HG02610 (cell line): ENCODE data around the gene KDM8.

Experiments
- ATAC-seq: cut with Tn5 transposase; IDR thresholded peaks from one replicate; pipeline ENCODE4 v1.9.1; 2021; ENCODE audit warnings: mild to moderate bottlenecking, moderate library complexity; ENCODE audit not compliant: unreplicated experiment

The KDM8 gene

DNA sequence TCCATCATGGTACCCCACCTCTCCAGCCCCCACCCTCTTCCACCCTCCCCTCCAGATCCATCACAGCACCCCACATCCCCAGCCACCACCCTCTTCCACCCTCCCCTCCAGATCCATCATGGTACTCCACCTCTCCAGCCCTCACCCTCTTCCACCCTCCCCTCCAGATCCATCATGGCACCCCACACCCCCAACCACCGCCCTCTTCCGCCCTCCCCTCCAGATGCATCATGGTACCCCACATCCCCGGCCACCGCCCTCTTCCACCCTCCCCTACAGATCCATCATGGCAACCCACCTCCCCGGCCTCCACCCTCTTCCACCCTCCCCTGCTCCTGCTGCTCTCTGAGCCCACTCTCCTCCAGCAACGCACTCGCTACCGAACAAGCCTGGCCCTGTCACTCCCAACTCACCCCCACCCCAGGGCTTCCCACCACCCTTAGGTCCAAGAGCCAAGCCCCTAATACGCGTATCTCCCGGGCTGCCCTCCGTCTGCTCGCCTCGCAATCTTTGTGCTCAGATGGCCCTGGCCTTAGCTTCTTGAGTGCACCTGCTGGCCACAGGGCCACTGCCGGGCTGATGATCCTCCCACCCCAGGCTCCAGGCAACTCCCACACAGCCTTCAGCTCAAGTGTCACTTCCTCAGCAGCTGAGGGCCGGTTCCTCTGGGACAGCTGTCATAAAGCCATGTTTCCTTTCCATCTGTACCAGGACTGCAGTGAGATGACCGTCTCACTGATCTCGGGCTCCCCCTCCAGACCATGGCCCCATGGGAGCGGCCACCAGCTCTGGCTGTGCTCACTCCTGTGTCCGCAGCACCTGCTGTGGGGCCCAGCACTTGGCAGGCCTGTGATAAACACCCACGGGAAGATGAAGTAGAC lies 25.5 kb downstream of the KDM8 start:
- ATAC-seq, result no peak

DNA sequence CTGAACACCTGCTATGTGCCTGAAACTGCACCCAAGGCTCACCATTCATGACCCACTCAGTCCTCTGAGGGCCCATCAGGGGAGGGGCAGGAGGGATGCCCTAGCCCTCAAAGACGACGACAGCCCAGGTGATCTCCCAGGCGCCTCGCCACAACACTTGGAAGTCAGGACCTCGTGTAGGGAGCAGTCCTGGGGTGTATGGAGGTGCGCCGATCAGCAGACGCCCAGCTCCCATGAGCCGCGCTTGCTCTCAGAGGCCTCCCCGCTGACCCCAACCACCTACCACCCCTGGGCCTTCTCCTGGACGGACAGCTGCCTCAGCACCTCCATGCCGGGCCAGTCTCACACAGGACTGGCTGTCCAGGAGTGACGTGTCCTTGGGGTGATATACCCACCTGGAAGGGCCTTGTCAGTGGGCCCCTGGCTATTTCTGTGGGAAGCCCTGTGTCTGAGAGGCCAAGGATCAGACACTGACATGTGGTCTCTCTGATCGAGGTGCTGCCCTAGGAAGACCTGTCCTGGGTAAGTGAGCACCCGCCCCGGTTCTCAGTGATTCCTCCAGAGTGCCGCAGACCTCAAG lies 26.7 kb downstream of the KDM8 start:
- ATAC-seq, result no peak

DNA sequence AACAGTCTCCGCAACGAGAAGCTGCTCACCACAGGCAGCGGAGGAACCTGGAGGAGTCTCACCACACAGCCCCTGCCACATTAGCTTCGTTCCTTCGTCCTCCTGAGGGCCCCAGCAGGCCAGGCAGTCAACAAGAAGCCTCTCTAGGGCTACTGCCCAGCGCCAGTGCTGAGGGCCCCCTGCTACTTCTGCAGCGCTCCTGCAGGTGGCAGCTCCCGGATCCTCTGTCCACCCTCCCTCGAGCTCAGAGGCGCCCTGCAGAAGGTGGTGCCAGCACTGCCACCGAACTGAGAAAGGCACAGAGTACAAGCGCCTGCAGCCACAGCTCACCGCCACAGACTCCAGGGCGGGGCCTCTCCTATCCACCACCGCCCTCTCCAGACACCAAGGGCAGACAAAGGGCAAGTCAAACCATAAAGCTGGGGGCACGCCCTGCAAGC lies 27.3 kb downstream of the KDM8 start:
- no peak for ATAC-seq

DNA sequence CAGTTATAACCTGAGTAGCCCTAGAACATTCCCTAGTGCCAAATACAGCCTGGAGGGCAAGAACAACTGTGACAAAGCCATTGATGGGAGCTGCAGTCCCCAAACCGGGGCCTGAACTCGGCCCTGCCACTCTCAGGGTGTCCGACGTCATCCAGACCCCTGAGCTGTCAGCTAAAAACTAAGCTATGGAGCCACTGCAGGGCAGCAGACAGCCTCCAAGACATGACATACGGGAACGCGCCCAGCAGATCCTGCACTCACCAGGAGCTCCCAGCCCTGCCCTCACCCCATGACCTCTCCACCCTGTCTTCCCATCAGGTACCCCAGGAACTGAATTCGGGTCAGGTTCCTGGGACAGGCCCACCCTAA lies 28.4 kb downstream of the KDM8 start:
- peak; percentile 1 for ATAC-seq

DNA sequence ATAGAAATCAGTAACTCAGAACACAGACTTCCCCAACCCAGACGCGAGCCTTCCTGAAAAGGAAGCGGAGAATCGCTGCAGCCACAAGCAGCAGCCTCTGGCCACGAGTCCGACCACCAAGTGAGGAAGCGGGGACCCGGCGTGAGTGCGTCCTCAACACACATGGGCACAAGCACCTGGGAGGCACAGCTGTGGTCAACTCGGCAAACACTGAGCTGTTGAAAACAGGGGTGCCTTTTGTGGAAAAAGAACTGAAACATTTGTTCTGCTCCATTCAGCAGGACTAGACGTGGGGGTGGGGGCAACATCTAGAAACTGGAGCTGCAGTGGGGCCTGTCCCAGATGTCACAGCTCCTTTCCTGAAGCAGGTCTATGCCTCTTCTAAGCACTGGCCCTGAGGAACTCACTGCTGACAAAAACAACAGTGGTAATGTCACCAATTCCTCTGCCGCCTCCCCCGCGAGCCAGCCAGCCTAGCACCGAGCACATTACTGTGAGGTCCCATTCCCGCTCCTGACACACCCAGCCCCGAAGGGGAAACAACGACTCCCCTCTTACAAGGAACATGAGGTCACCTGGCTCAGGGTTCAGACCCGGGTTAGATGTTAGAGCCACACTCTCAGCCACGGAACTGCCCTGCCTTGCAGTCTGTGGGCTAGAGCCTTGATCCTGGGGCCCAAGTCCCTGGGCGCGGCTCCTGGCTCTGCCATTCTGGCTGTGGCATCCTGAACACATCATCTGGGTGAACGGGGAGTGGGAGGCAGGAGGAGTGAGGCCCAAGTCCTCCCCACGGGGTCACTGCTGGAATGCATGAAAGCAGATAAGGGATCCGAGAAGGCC lies 29.0 kb downstream of the KDM8 start:
- ATAC-seq, result peak; percentile 47

DNA sequence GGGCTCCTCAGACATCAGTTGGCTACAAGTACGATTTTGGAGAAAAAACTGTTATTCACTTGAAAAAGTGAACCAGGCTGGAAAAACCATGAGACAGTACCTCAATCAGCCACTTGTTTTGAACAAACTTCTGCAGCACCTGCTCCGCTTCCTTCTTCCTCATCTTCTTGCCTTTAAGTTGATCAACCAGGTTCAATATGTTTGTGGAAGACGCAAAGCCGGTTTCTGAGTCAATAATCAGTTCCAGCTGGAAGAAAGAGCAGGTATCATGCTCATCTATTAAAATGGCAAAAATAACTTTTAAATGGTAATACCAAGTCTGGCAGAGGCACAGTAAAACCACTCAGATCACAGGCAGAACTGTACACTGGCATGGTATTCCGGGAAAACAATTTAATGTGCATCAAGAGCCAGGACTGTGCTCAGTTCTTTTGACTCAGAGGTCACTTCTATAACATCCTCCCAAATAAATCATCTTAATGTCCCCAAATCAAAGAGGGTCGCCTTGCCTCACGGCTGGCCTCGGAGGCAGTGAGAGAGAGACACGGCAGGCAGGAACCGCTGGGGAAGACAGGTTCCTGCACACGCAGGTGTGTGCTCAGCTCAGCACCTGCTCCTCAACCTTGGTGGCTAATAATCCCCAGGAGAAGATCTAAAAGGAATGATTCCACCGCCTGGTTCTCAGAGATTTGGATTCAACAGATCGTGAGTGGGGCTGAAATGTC lies 29.7 kb downstream of the KDM8 start:
- ATAC-seq, result no peak

DNA sequence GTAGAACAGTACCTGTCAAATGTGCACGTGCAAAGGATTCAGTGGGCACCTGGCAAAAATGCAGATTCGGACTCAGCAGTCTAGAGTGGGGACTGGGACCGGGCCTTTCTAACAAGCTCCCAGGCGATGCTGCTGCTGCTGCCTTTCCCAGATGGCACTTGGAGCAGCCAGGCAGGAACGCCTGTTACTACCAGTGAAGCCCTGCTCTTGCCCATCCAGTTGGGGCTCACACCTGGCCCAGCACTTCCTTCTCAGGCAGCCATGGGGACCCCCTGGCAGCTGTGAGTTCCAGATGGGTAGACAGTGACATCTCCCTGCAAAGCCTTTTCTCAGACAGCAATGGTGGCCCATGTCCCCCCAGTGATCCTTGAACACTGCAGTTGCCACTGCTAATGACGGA lies 30.4 kb downstream of the KDM8 start:
- ATAC-seq, result no peak

DNA sequence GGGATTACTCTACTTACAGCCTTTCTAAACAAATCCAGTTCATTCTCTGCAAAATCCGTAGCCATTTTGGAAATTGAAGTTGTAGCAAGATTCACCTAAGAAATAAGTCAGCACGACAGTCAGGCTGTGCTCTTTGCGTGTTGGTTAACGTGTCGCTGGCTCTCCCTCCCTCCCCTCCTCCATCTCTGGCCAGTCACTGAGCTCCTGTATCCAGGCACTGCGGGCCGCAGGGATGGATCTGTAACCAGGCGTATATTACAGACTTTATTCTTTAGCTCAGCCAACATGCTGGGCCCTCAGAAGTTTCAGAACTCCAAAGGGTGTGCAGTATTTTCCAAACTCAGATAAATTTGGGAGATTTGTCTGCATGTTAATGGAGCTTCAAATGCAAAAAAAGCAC lies 30.8 kb downstream of the KDM8 start:
- ATAC-seq, result no peak

DNA sequence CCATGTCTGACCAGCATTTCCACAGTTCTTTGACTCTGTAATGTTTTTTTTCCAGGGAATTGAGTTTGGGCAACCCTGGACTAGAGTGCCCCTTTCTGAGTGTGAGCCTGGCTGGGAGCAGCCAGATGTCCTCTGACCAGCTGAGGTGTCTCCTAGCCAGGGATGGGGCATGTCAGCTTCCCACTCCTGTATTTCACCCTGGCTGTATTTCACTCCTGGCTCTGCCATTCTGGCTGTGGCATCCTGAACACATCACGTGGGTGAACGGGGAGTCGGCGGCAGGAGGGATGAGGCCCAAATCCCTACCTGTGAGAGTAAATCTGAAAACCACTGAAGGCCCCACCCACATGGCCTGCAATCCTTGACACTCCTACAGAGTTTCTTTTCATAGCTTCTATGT lies 31.3 kb downstream of the KDM8 start:
- no peak for ATAC-seq

DNA sequence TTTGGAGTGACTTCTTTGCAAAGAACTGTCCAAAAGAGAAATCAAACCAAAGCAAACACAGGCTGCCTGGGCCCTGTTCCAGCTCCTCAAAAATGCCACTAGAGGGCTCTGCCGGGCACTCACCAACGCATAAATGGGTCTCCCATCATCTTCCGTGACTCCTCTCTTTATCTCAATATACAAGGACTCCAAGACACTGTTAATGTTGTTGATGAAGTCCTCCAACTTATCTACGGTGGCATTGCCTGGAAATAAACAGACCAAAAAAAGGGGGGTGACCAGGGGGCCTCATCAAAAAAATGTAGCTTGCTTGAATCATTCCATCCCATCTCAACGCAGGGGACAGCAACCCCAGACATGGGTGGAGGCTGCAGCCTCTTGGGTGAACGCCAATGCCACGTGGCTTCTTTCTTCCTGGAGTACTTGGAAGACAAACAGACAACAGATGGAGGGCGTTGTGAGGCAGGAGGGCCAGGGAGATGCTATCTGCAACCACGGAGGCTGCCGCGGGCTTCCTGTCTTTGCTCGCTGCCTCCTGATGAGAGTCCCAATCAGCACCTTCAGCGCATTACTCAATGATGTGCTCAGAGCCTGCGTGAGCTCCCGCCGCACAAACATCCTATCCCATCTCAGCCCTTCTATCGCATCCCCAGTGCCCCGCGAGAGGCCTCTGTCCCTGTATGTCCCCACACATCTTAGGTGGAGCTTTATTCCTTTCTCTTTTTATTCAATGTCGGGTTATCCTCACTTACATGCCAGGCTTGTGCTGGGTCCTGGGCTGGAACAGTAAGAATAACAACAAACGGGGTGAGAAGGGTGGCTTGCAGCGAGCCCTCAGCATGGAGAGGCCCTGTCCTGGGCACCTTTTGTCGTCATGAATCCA lies 32.0 kb downstream of the KDM8 start:
- no peak for ATAC-seq

DNA sequence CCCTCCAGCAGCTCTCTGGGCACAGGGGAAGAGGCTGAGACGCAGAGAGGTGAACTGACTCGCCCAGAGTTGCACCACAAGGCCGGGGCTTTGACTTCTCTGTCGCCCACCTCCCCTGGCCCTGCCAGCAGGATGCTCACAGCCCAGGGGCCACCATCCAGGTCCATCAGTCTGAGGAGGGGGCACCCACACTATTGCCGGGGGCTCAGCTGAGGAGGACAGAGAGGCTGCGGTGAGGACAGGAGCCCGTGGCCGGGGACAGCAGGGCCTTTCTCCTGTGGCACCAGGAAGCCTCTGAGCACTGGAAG lies 32.6 kb downstream of the KDM8 start:
- ATAC-seq, result no peak

DNA sequence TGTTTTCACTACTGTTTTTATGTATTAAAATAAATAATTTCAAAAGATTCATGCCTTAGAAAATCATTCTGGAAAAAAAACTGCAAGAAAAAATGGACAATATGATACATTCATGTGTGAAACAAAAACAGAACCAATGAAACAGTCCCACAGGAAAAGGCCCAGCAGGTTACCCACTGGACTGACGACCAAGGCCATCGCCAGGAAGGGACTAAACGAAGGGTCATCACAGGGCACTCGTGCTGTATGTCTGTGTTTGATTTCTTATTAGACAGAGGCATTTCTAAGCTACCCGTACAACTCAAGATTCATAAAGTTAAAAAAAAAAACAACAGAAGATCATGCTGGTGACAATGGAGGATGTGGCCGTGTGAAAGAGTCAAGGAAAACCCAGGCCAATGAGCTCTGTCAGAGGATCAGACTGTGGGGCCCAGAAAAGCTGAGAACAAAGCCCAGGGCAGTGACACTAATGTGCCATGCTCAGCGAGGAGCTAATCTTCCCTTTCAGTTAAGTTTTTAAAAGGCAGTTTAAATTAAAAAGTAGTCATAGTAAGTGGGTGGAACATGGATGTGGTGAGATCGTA lies 33.4 kb downstream of the KDM8 start:
- ATAC-seq, result no peak

DNA sequence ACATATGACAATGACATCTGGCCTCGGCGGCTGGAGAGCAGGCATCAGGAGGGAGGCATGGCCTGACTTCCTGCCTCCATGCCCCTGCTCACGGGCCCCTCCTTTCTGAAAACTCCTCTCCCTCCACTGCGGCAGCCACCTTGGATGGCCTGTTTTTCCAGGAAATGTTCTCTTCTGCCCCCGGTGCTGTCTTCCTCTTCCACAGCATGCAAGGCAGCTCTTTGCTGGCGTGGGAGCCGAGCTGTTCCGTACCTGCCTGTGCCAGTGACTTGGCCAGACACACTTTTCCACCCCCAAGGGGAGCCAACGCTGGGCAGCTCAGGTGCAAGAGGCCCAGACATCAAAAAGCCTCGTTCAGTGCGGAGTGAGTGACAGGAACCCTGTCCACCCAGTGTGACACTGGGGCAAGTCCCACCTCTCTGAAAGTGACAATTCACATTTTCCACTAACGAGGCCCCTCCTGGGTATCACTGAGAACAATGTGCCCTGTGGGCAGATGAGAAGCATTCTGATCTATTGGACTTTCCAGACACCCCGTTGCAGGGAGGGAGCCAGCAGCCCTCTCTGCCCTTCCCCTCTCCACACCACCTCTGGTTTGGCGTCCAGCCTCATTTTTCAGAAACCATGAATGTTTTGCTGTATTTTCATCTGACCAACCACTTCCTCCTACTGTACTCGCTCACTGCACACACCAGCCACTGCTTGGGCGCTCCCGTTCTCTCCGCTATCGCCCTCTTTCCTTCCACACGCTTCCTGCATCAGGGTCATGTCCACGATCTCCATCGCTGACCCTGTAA lies 34.1 kb downstream of the KDM8 start:
- peak; percentile 72 for ATAC-seq

DNA sequence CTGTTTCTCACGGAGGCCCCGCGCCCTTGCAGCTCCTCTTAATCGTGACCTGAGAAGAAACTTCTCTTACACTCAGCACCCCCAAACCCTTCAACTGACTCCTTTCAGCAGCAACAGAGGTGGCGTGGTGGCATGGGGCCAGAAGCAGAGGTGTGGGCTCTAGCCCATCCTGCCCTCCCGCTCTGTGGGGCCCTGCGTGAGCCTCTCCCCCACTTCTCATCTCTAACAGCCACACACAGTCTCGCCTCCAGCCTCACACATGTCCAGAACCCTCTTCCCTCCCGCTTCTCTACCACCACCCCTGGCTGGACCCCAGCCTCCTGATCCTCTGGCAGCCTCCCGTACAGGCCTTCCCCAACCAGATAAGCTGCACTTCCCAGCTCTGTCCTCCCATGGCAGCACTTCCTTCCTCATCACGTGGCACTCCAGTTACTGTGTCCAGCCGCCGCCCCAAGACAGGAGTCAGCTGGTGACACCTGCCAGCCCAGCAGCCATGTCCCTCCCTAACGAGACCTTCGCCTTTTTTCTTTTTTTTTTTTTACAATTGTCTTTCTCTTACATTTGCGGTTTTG lies 34.8 kb downstream of the KDM8 start:
- peak; percentile 12 for ATAC-seq

DNA sequence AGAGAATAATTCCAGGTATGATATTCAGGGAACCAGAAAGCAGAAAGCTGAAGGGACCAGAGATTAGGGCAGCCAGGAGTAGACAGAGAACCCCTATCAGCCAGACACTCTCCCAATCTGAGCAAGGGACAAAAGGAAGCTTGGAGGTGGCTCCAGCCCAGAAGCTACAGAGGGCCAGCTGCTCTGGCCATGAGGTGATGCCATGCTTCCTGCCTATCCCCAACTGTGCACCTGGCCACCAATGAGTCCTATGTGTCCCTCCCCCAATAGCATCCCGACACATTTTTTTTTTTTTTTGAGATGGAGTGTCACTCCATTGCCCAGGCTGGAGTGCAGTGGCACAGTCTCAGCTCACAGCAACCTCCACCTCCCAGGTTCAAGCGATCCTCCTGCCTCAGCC lies 35.3 kb downstream of the KDM8 start:
- ATAC-seq, result no peak

DNA sequence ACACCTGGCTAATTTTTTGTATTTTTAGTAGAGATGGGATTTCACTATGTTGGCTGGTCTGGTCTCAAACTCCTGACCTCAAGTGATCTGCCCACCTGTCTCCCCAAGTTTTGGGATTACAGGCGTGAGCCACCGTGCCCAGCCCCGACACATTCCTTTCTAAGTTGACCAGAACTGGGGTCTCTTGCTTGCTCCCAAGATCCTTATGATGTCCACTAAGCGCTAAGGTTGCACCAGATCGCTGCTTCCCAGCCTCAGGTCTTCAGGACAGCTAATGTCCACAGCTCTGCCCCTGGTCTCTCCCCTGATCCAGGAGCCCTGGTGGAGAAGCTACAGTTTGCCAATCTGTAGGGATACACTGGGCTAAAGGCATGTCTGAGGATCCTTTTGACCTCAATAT lies 35.7 kb downstream of the KDM8 start:
- no peak for ATAC-seq

DNA sequence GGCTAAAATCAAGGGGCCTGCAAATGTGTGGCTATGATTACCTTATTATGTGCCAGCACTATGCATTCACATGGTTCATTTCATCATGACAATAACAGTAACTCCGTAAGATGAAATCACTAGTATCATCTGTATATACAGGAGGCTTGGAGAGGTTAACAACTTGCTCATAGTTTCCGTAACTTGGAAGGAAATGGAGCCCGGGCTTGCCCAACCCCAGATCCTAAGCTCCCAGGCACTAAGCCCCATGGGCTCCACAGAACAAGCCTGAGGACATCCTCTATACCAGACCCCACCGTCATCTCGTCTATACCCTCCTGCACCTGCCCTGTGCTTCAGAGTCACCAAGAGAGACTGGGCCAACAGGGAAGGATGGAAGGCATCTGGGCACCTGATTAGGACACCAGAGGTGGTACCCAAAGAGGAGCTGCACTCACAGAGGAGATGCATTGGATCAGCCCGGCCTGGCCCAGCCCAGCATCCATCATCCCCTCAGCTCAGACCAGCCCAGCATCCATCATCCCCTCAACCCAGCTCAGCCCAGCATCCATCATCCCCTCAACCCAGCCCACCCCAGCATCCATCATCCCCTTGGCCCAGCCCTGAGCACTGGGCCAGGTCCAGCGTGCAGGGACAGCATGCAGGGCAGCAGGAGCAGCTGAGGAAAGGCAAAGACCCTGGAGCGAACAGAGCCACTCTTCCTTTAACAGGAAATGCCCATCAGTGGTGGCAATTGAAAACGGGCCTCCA lies 36.8 kb downstream of the KDM8 start:
- no peak for ATAC-seq

DNA sequence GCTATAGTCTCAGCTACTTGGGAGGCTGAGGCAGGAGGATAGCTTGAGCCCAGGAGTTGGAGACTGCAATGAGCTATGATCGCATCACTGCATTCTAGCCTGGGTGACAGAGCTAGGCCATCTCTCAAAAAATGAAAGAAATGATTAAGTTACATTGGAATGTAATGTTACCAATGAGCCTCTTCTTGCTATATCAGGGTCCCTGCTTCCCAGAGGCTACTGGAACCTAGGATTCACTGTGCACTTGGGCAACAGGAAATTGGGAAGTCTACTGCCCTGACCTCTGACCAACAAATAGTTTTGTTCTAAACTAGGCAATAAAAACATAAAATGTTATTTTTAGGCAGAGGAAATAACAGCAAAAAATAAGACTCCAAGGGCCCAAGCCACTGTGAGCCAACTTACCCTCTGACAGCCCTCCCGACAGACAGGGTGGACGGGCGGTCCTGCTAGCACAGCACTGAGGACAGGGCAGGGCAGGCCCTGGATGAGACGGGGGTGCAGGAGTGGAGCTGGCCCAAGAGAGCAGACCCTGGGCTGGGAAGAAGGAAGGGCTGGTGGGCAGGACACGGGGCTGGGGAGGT lies 37.7 kb downstream of the KDM8 start:
- no peak for ATAC-seq
